Colonic mucosa (tissue), 4 donors: ENCODE data around the gene TRIM29. TPM values are rescaled to one million over a fixed set of nuclear protein-coding genes. Genes with fewer than 3 reads are reported as not detected.

Experiments
- DNase-seq: peaks from one replicate; pipeline ENCODE4 v3.0.0-alpha.2; 2020
- H3K27ac ChIP-seq: fragments of 200-600 bp; one replicate; pipeline ENCODE4 v1.8.0; 2021
- H3K27me3 ChIP-seq: fragments of 200-600 bp; one replicate; pipeline ENCODE4 v1.8.0; 2021
- H3K36me3 ChIP-seq: fragments of 200-600 bp; one replicate; pipeline ENCODE4 v1.8.0; 2021
- H3K4me1 ChIP-seq: fragments of 200-600 bp; one replicate; pipeline ENCODE4 v1.8.0; 2021; ENCODE audit warnings: mild to moderate bottlenecking
- H3K4me3 ChIP-seq: fragments of 200-600 bp; one replicate; pipeline ENCODE4 v1.8.0; 2021
- H3K9ac ChIP-seq, 2 donors: one replicate each; pipeline ENCODE4 v1.7.0; 2013; ENCODE audit warnings: control low read depth in 2 of 2, low read depth in 2 of 2, low read length in 2 of 2
- H3K9me3 ChIP-seq: fragments of 200-600 bp; one replicate; pipeline ENCODE4 v1.8.0; 2021
- intact Hi-C: fragments of 100-400 bp; cut with DNase I; formaldehyde crosslinking; loops from one replicate; pipeline ENCODE4 v1.14.1; 2022
- total RNA-seq, 2 donors: library from RNA; stranded (reverse); fragmentation: NEBNext Ultra II Directional in 1 of 2; extraction: Animal tissue kit (Norgen Biotek cat#: 25700) in 1 of 2; gene quantifications; one replicate each; pipeline ENCODE4 v1.2.1, GENCODE V29; 2021
- TF ChIP-seq, protein P1 (sequence below): fragments of 200-600 bp; IDR thresholded peaks from one replicate; pipeline ENCODE4 v1.8.0; 2022; ENCODE audit warnings: antibody characterized with exemption, mild to moderate bottlenecking
- donor health status: healthy.
- donor health status: DM: no; HTN: no; CAD: no.
- donor health status: DM: no; HTN: no; CAD: no.

The TRIM29 gene
- total RNA-seq, 2 donors from 2014 or later: 3.4 to 4.0 TPM

DNA sequence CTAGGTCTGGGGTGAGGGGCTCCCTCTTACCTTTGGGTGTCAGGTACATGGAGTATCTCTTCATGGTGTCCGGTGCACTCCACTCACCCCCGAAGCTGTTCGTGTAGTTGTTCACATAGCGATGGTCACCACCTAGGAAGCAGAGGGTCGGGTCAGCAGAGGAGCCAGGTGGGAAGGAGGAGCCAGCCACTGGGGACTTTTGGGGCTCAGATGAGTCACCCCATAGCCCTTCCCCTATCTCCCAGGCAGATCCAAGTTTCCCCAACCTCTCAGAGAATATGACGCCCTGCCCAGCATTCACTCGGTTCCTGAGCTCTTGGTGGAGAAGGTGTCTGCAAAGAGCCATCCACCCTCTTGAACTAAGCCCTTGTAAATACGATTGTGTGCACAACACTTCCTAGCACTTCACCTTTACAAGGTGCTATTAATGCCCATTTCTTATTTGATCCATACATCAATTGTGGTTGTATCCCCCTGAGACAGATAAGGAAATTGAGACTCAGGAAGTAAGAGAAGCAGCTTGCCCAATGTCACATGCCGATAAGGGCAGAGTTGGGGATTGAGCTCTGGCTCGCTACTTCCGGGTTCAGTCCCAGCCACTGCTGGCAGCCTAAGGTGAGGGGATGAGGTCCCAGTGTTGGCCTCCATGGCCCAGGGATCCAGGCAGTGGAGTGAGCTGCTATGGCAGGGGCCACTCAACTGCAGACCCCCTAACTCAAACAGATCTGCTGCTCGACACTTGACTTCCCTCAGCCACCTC lies 14.8 kb downstream of the TRIM29 start:
- DNase-seq: no peak
- H3K4me1 ChIP-seq: no peaks in the 10 kb centered on the region
- H3K27me3 ChIP-seq: no peaks in the 10 kb centered on the region
- intact Hi-C loops: no loop called here
- TF ChIP-seq, protein P1, sequence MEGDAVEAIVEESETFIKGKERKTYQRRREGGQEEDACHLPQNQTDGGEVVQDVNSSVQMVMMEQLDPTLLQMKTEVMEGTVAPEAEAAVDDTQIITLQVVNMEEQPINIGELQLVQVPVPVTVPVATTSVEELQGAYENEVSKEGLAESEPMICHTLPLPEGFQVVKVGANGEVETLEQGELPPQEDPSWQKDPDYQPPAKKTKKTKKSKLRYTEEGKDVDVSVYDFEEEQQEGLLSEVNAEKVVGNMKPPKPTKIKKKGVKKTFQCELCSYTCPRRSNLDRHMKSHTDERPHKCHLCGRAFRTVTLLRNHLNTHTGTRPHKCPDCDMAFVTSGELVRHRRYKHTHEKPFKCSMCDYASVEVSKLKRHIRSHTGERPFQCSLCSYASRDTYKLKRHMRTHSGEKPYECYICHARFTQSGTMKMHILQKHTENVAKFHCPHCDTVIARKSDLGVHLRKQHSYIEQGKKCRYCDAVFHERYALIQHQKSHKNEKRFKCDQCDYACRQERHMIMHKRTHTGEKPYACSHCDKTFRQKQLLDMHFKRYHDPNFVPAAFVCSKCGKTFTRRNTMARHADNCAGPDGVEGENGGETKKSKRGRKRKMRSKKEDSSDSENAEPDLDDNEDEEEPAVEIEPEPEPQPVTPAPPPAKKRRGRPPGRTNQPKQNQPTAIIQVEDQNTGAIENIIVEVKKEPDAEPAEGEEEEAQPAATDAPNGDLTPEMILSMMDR: no peak
- H3K9me3 ChIP-seq: no peaks in the 10 kb centered on the region
- no peak overlapping the region for H3K27ac ChIP-seq
- no peak overlapping the region for H3K9ac ChIP-seq
- no peaks in the 10 kb centered on the region for H3K36me3 ChIP-seq
- no peak overlapping the region for H3K4me3 ChIP-seq

DNA sequence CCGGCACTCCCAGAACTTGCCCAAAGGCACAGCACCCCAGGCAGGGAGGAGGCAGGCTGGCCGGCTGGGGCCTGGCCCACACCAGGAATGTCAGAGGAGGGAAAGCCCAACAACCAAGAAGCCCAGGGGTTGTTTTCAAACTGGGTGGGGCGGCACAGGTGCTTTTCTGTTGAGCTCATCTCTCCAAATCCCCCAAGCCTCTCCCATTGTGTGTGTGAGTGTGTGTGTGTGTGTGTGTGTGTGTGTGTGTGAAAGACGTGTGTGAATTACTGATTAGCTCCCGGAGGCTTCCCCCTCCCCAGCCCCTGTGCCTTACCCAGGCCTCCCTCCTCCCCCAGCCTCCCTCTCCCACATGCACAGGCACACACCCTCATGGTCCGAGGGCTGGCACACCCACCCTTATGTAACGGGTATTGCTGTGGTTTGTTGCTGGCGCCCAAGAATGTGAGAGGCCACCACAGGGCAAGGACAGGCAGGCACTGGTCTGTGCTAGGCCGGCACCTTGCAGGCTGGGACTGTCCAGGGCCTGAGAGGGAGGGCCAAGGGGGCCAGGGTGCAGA lies 15.9 kb downstream of the TRIM29 start:
- Histone ChIP-seq H3K9ac (no peak overlapping the region), H3K9me3 (no peaks in the 10 kb centered on the region), H3K27me3 (no peaks in the 10 kb centered on the region), H3K4me1 (no peaks in the 10 kb centered on the region), H3K27ac (no peak overlapping the region), H3K36me3 (no peaks in the 10 kb centered on the region), H3K4me3 (no peak overlapping the region)
- DNase-seq: no peak
- intact Hi-C loops: no loop called here
- TF ChIP-seq, protein P1: no peak

DNA sequence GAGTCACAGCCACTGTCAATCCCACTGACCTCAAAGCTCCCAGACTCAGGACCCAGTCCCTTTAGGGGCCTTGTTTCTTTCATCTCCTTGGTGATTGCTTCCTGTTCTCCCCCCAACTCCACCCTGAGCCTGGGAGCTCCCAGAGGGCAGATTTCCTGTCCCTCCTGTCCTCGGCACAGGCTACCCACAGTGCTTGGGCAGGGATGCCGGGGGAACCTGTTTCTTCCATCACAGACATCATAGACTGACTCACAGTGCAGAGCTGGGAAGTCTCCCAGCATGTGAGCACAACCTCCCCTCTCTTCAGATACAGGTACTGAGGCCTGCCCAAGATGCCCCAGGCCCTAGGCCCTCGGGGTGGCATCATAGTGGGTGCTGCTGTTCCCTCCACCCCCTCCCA lies 16.6 kb downstream of the TRIM29 start:
- no peaks in the 10 kb centered on the region for H3K36me3 ChIP-seq
- H3K27ac ChIP-seq: no peak overlapping the region
- no peaks in the 10 kb centered on the region for H3K9me3 ChIP-seq
- no peak overlapping the region for H3K4me3 ChIP-seq
- no peak for DNase-seq
- intact Hi-C loops: no loop called here
- H3K4me1 ChIP-seq: no peaks in the 10 kb centered on the region
- TF ChIP-seq, protein P1: no peak
- H3K9ac ChIP-seq: no peak overlapping the region
- H3K27me3 ChIP-seq: no peaks in the 10 kb centered on the region

DNA sequence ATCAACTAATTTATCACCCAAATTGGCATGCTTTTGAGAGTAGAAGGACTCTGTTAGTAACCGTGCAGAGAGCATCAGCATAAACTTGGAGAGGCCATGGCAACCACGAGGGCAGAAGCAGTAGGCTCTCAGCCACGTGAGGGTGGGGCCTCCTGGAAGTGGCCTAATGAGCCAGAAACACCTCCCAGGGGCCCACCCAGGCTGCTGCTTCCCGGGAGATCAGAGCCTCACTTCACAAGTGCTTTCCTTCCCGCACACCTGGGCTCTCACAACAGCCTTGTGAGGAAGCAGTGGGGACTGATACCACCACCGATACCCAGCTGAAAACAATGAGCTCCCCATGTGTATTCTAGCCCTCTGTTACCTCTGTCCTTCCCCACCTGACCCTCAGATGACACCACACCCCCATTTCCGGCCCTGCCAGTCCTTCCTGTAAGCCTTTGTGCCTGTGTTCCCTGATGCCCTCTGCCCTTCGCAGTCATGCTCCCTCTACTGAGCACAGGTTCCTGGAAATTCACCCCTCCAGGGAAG lies 17.0 kb downstream of the TRIM29 start:
- Histone ChIP-seq H3K4me1 (no peaks in the 10 kb centered on the region), H3K27me3 (no peaks in the 10 kb centered on the region), H3K9me3 (no peaks in the 10 kb centered on the region), H3K27ac (no peak overlapping the region), H3K4me3 (no peak overlapping the region), H3K9ac (no peak overlapping the region), H3K36me3 (no peaks in the 10 kb centered on the region)
- intact Hi-C loops: no loop called here
- DNase-seq: no peak
- TF ChIP-seq, protein P1: no peak

DNA sequence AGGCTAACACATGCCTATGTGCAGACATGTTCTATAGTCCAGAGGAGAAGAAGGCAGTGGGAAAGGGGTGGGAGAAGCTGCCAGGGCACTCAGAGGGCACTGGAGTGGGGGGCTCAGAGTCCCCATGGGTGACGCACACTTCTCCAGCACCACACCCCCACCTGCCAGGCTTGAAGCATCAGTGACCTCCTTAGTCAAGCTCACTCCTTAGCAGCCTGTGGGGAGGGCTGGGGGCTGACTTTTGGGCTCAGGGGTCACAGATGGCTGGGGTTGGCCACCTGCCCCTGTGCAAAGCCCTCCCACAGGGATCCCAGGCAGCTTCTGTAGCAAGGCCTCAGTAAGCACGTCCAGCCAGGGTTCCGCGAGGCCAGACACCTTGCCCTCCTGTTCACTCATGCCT lies 18.8 kb downstream of the TRIM29 start:
- Histone ChIP-seq H3K27ac (no peak overlapping the region), H3K9ac (no peak overlapping the region), H3K4me1 (no peaks in the 10 kb centered on the region), H3K27me3 (no peaks in the 10 kb centered on the region), H3K4me3 (no peak overlapping the region), H3K36me3 (no peaks in the 10 kb centered on the region), H3K9me3 (no peaks in the 10 kb centered on the region)
- DNase-seq: no peak
- TF ChIP-seq, protein P1: no peak
- intact Hi-C loops: no loop called here
